Measurements from ENCODE around the gene CMC2.

DNA sequence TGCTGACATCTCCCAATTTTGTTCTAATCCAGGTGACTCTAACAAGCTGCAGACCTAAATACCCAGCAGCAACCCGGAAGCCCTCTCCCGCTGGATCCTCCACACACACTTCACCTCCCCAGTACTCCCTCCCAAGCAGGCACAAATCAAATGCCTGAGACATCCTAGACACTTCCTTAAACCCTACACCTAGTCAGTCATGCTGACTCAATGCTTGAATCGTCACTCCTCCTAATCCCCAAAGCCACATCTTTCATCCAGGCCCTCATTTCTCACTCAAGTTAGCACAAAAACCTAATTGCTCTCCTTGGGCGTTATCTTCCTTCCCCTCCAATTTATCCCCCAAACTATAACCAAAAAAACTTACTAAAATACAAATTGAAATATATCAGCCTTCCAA lies 32.7 kb downstream of the CMC2 start:
- TF ChIP-seq, protein P1, sequence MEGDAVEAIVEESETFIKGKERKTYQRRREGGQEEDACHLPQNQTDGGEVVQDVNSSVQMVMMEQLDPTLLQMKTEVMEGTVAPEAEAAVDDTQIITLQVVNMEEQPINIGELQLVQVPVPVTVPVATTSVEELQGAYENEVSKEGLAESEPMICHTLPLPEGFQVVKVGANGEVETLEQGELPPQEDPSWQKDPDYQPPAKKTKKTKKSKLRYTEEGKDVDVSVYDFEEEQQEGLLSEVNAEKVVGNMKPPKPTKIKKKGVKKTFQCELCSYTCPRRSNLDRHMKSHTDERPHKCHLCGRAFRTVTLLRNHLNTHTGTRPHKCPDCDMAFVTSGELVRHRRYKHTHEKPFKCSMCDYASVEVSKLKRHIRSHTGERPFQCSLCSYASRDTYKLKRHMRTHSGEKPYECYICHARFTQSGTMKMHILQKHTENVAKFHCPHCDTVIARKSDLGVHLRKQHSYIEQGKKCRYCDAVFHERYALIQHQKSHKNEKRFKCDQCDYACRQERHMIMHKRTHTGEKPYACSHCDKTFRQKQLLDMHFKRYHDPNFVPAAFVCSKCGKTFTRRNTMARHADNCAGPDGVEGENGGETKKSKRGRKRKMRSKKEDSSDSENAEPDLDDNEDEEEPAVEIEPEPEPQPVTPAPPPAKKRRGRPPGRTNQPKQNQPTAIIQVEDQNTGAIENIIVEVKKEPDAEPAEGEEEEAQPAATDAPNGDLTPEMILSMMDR (IDR thresholded peaks at IDR 0.05): no peak
- no peak for TF ChIP-seq POLR2A (IDR thresholded peaks at IDR 0.05)

Data from lower leg skin (tissue), 3 donors.